Urinary bladder (tissue), 4 donors: ENCODE results near the gene GSTM4. TPM values are rescaled to one million over a fixed set of nuclear protein-coding genes. Genes with fewer than 3 reads are reported as not detected.
A peak's percentile ranks its signal among the peaks of the same experiment; 100 is the strongest.
"Not testable (repeated sequence)": the region's sequence is repeated elsewhere in the genome, so short reads cannot be mapped to it uniquely, and the experiment has no call there.

Experiments
- DNase-seq: peaks from one replicate; pipeline ENCODE4 v3.0.0-alpha.2; 2015; ENCODE audit errors: extremely low spot score
- H3K27ac ChIP-seq: one replicate; pipeline ENCODE4 v1.5.1; 2013; ENCODE audit warnings: low read depth, mild to moderate bottlenecking, moderate library complexity
- H3K36me3 ChIP-seq: one replicate; pipeline ENCODE4 v1.6.1; 2013; ENCODE audit warnings: mild to moderate bottlenecking, moderate library complexity; ENCODE audit not compliant: insufficient read depth
- H3K4me1 ChIP-seq: one replicate; pipeline ENCODE4 v1.6.1; 2013; ENCODE audit warnings: mild to moderate bottlenecking, moderate library complexity; ENCODE audit not compliant: insufficient read depth
- H3K4me3 ChIP-seq: one replicate; pipeline ENCODE4 v1.5.1; 2013; ENCODE audit warnings: low read depth, low read length
- WGBS: extraction: QIAGEN DNeasy Blood & Tissue Kit; methylation state at CpG from one replicate; pipeline ENCODE4 v1.1.7; 2013; 5-methylcytosine and 5-hydroxymethylcytosine counted together
- polyA plus RNA-seq: library from polyadenylated mRNA; stranded (reverse); fragments of 200-250 nt; gene quantifications from one replicate; pipeline ENCODE4 v1.2.3, GENCODE V29; 2013
- total RNA-seq: library from RNA; depleted of rRNA; stranded (reverse); fragments of >200 nt; gene quantifications from one replicate; pipeline ENCODE4 v1.2.3, GENCODE V29; 2014
- donor health status: healthy with polysubstance abuse.
- donor health status: healthy.

The GSTM4 gene
- total and polyA plus RNA-seq, 2 donors: 12.4 to 58.2 TPM

DNA sequence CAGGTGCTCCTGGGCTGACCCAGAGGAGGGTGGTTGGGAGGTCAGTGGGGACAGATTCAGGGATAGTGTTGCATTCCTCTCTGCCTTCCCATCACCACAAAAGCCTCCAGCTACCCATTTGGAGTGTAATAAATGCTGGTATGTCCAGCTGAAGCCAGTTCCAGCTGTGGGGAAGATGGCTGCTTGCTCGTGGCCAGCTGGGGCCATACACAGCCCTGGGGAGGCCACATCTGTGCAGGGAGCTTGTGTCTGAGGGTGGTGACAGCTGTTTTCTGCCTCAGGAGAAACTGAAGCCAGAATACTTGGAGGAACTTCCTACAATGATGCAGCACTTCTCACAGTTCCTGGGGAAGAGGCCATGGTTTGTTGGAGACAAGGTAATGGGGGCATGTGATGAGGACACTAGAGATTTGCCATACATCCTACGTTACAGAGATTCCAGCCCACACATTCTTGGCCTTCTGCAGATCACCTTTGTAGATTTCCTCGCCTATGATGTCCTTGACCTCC, 2.7 kb downstream of the GSTM4 start:
- no peaks in the 10 kb centered on the region for H3K36me3 ChIP-seq
- H3K4me3 ChIP-seq: no peak overlapping the region
- H3K27ac ChIP-seq: no peak overlapping the region
- DNase-seq: no peak
- 45% methylated on average over 3 of the region's 3 CpGs for WGBS
- H3K4me1 ChIP-seq: no peaks in the 10 kb centered on the region

DNA sequence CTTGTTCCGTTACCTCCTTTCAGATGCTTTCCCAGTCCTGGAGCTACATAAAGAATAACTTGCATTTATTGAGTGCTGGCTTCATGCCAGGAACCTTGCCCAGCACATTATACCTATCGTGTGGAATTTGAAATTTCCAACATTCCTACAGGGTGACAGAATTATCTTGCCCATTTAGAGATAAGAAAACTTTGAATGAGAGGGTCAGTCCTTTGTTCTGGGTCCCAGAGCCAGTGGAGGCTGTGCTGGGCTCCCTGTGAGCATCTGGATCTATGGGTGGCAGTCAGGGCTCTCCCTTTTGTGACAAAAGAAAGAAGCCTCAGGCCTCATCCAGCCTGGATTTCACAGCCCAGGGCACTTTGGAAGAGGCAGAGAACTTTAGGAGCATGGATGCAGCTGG, 3.2 kb downstream of the GSTM4 start:
- no peak for DNase-seq
- WGBS: 63% methylated on average over 2 of the region's 2 CpGs
- H3K36me3 ChIP-seq: no peaks in the 10 kb centered on the region

DNA sequence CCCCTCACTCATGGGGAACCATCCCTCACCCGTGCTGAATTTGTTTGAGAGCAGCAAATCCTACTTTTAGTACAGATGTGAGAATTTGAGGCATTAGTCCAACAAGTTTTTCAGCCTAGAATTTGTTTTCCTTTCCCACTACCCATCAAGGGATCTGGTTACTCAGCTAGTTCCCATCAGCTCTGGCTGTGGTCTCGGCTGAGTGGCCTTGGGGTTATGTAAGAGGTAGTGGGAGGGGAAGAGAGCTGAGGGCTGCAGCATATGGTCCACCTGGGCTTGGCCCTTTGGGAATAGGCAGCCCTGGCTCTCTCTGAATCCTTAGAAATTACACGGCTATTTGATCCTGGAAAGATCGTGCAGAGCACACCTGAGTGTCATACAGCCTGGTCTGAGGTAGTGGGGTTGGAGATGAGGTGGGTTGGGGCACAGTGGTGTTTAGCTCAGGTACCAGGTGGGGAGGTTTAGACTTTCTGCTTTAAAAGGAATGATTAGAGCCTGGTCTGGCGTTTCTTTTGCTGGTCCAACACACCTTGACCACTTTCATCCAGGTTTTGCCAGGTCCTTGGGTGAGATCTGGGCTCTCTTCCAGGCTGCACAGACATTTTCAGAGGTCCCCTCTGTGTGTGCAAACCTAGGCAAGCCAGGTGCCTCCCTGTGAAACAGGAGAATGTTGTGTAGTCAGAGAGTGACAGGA, 4.2 kb downstream of the GSTM4 start:
- WGBS: 83% methylated on average over 5 of the region's 5 CpGs
- H3K36me3 ChIP-seq: peaks cover under 1% of the 10 kb centered on the region
- DNase-seq: no peak
- no peak overlapping the region for H3K27ac ChIP-seq
- H3K4me1 ChIP-seq: no peaks in the 10 kb centered on the region
- H3K4me3 ChIP-seq: no peak overlapping the region

More for the DNA sequence above, 3.2 kb downstream of the GSTM4 start:
- Histone ChIP-seq H3K4me1 (no peaks in the 10 kb centered on the region), H3K27ac (no peak overlapping the region), H3K4me3 (no peak overlapping the region)

DNA sequence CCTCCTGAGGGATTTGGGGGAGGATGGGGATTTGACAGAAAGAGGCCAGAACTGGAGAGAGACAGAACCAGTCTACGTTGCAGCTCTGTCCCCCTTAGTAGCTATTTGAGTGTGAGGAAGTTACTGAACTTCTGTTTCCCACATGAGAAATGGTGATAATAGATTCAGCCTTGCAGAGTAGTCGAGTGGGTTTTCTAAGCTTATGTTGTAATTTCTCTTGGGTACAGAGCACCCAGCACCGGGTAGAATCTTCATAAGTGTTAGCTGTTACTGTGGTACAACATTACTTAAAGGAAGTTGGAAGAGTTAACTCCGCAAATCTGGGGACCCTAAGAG, 4.8 kb downstream of the GSTM4 start:
- WGBS: 78% methylated on average over 3 of the region's 4 CpGs
- not testable (repeated sequence) for H3K27ac ChIP-seq, H3K4me3 ChIP-seq, H3K4me1 ChIP-seq, DNase-seq, H3K36me3 ChIP-seq

DNA sequence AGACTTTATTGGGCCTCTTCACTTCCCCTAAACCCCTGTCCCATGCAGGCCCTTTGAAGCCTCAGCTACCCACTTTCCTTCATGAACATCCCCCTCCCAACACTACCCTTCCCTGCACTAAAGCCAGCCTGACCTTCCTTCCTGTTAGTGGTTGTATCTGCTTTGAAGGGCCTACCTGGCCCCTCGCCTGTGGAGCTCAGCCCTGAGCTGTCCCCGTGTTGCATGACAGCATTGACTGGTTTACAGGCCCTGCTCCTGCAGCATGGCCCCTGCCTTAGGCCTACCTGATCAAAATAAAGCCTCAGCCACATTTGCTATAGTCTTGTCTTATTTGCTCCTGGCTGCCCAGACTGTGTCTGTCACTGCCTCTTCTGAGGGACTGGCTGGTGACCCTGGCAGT, 5.5 kb downstream of the GSTM4 start:
- WGBS: 67% methylated on average over 2 of the region's 2 CpGs
- Histone ChIP-seq H3K36me3 (peaks cover 4% of the 10 kb centered on the region), H3K27ac (no peak overlapping the region), H3K4me1 (no peaks in the 10 kb centered on the region), H3K4me3 (no peak overlapping the region)
- no peak for DNase-seq

DNA sequence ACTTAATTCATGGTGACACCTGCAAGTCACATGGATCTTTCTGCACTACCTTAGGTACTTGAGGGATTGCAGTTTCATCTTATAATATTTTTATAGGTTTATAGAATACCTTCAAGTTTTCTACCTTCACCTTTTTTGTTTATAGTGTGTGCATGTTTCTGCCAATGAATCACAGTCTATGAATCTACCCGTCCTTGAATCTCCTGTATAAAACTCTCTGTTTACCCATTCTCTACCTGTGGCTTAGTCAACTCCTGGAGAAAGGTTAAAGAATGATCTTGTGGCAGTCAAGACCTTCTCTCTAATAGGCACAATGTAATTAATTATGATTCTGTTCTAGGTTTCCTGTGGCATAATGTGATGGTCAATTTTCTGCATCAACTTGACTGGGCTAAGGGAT, 8.8 kb downstream of the GSTM4 start:
- DNase-seq: no peak
- 75% methylated on average over 1 of the region's 1 CpG for WGBS
- no peak overlapping the region for H3K4me3 ChIP-seq

DNA sequence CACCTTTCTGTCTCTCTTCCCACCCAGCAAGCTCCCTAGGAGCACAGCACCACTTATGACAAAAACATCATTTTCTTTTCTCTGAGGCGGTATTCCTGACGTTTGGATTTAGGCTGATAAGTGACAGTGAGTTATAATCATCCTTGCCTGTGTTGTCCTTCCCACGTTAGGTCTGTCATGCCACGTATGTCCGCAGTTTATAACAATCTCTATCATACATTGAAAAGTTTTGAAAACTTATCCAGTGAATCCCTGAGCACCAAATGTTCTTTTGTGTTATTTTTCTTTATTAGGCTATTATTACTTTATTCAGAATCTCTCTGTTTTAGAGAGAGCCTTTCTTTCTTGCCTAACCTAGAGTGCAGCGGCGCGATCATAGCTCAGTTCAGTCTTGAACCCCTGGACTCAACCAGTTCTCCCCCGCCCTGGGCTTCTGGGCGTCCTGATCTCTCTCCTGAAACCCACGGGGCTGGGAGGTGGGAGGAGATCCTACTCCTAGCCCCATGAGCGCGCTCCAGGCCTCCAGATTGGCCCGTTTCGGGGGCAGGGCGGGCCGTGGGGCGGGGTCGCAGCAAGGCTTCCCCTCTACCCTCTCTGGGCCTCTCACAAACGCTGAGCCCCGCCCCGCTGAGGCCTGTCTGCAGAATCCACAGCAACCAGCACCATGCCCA, 11.7 kb downstream of the GSTM4 start, which contains the start of gene GSTM2:
GSTM2 (plus strand) TSS at position 606 of the 671 bp plus-strand sequence; CDS start at position 665, 59 bp downstream.
- Histone ChIP-seq H3K27ac (peak within 1 kb of the TSS; percentile 28), H3K36me3 (peaks cover 4% of the 10 kb centered on the region)
- DNase-seq: peak; percentile 86

More for the DNA sequence above, 8.8 kb downstream of the GSTM4 start:
- no peak overlapping the region for H3K27ac ChIP-seq
- no peaks in the 10 kb centered on the region for H3K4me1 ChIP-seq
- peaks cover 4% of the 10 kb centered on the region for H3K36me3 ChIP-seq

DNA sequence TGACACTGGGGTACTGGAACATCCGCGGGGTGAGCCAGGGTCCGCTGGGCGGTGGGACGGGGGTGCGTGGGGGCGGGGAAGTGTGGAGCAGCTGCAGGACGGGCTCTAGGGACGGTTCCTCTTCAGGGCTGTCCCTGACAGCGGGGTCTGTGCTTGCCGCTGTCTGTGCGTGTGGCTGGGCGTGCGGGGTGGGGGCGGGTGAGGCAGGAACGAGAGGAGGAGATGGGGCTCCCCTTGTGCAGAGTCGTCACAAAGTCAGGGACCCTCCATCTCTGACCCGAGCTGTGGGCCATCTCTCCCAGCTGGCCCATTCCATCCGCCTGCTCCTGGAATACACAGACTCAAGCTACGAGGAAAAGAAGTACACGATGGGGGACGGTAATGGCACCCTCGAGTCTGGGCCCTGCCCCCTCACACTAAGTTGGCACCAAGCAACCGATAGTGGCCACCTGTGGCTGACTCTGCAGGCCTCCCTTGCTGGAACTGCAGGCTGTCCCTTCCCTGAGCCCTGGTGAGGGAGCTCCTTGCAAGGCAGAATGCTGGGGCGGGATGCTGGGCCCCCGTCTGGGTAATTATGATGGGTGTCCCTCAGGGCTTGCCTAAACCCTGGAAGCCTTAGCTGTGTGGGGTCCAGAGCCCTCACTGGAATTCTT, 12.3 kb downstream of the GSTM4 start:
- 5% methylated on average over 26 of the region's 26 CpGs for WGBS
- Histone ChIP-seq H3K36me3 (peaks cover 4% of the 10 kb centered on the region), H3K4me3 (peak overlapping the region; percentile 78), H3K27ac (peak overlapping the region; percentile 28), H3K4me1 (no peaks in the 10 kb centered on the region)
- DNase-seq: no peak

More for the DNA sequence above, 11.7 kb downstream of the GSTM4 start, which contains the start of gene GSTM2:
- Histone ChIP-seq H3K4me1 (no peaks in the 10 kb centered on the region), H3K4me3 (peak within 1 kb of the TSS; percentile 78)
- WGBS: 8% methylated on average over 22 of the region's 22 CpGs

DNA sequence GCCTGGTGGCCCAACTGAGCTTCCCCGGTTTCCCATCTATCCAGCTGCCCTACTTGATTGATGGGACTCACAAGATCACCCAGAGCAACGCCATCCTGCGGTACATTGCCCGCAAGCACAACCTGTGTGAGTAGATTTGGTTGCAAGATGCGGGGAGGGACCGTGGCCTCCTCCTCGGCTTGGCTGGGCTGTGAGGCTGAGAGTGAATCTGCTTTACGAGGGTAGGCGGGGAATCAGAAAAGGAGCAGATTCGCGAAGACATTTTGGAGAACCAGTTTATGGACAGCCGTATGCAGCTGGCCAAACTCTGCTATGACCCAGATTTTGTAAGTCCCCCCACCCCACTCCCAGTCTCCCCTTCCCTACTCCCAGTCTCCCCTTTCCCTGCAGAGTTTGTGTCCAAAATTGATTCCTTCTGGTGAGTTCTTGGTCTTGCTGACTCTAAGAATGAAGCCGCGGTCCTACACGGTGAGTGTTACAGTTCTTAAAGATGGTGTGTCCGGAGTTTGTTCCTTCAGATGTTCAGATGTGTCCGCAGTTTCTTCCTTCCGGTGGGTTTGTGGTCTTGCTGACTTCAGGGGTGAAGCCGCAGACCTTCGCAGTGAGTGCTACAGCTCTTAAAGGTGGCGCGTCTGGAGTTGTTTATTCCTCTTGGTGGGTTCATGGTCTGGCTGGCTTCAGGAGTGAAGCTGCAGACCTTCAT, 13.5 kb downstream of the GSTM4 start:
- DNase-seq: no peak
- H3K36me3 ChIP-seq: peaks cover 4% of the 10 kb centered on the region
- H3K4me3 ChIP-seq: no peak overlapping the region
- H3K27ac ChIP-seq: no peak overlapping the region
- H3K4me1 ChIP-seq: no peaks in the 10 kb centered on the region
- WGBS: 82% methylated on average over 22 of the region's 22 CpGs

DNA sequence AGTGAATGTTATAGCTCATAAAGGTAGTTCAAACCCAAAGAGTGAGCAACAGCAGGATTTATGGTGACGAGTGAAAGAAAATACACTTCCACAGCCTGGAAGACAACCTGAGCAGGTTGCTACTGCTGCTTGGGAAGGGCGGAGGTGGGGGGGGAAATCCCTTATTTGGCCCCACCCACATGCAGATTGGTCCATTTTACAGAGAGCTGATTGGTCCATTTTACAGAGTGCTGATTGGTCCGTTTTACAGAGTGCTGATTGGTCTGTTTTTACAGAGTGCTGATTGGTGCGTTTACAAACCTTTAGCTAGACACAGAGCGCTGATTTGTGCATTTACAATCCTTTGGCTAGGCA, 14.0 kb downstream of the GSTM4 start:
- H3K27ac ChIP-seq, H3K4me3 ChIP-seq, H3K36me3 ChIP-seq, H3K4me1 ChIP-seq, DNase-seq: not testable (repeated sequence)
- 94% methylated on average over 5 of the region's 5 CpGs for WGBS

DNA sequence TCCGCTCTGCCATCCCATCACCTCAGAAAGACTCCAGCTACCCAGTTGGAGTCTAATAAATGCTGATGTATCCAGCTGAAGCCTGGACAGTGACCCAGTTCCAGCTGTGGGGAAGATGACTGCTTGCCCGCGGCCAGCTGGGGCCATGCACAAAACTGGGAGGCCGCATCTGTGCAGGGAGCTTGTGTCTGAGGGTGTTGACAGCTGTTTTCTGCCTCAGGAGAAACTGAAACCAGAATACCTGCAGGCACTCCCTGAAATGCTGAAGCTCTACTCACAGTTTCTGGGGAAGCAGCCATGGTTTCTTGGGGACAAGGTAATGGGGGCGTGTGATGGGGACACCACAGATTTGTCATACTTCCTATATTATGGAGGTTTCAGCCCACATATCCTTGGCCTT, 15.2 kb downstream of the GSTM4 start:
- no peaks in the 10 kb centered on the region for H3K36me3 ChIP-seq
- WGBS: 94% methylated on average over 5 of the region's 5 CpGs
- no peaks in the 10 kb centered on the region for H3K4me1 ChIP-seq
- H3K4me3 ChIP-seq: no peak overlapping the region
- no peak overlapping the region for H3K27ac ChIP-seq
- DNase-seq: no peak

DNA sequence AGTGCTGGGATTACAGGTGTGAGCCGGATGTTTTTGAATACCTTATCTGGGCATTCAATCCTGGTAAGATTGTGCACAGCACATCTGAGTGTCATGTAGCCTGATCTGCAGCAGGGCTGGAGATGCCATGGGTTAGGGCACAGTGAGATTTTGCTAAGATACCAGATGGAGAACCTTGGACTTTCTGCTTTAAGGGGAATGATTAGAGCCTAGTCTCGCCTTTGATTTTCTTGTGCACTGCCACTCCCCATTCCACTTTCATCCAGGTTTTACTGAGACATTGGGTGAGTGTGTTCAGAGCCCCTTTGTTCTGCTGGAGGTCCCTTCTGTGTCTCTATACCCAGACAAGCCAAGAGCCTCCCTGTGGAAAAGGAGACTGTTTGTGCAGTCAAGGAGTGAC, 18.0 kb downstream of the GSTM4 start:
- WGBS: 88% methylated on average over 2 of the region's 2 CpGs
- DNase-seq, H3K36me3 ChIP-seq, H3K4me3 ChIP-seq, H3K27ac ChIP-seq, H3K4me1 ChIP-seq: not testable (repeated sequence)

DNA sequence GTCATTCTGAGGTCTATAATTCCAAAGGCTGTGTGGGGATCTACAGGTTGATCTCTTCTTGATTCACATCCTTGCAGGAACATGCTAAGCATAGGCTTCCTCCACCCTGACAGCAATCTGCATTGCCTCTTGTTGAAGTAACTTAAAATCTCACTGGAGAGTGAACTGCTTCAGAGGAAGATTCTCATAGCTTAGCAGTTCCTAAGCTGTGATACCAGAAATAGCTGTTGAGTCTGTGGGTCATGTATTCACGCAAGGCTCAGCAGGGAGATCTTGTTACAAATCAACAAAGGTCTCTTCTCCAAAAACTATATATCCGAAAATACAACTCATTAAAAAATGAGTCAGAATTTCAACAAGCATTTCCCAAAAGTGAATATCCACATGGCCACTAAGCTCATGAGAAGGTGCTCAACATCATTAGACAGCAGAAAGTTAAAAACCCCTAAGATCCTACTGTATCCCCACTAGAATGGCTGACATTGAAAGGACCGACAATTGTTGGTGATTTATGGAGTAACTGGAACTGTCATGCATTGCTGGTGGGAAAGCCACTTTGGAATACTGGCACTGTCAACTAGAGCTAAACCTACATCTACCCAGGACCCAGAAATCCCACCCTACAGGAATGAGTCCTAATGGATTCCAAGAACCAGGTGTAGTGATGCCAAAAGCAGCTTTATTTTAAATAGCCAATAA, 20.9 kb downstream of the GSTM4 start:
- not testable (repeated sequence) for DNase-seq, H3K36me3 ChIP-seq, H3K4me3 ChIP-seq, H3K27ac ChIP-seq, H3K4me1 ChIP-seq
- WGBS: 64% methylated on average over 3 of the region's 3 CpGs
